Pancreas (tissue), 10 donors: ENCODE measurements around the gene RPRD1B. TPM values are rescaled to one million over a fixed set of nuclear protein-coding genes. Genes with fewer than 3 reads are reported as not detected.

Experiments used
- ATAC-seq, 4 donors: fragments of 200-7000 bp; cut with Tn5 transposase; one replicate each; pipeline versions ENCODE4 v1.8.0 to v1.9.1; 2020; ENCODE audit warnings: mild to moderate bottlenecking in 4 of 4, moderate library complexity in 4 of 4
- DNase-seq, 6 donors: peaks; one replicate each; pipeline ENCODE4 v3.0.0-alpha.2; 2020
- FAIRE-seq: peaks from 2 replicates; lab custom pipeline; 2012; peaks lifted over from hg19 to GRCh38; lab: Jason Lieb, UNC
- H3K27ac ChIP-seq, 4 donors: fragments of 200-600 bp; sonication (generic); 1 replicate in 3 of 4; 2 replicates in 1 of 4; pipeline versions ENCODE4 v1.5.0 to v1.8.0; 2020
- H3K27me3 ChIP-seq, 4 donors: fragments of 200-600 bp; one replicate each; pipeline ENCODE4 v1.8.0; 2021
- H3K36me3 ChIP-seq, 3 donors: fragments of 200-600 bp; sonication (generic) in 1 of 3; one replicate each; pipeline versions ENCODE4 v1.5.0 to v1.8.0; 2020 to 2021
- H3K4me1 ChIP-seq, 3 donors: fragments of 200-600 bp; one replicate each; pipeline ENCODE4 v1.8.0; 2021
- H3K4me3 ChIP-seq, 4 donors: fragments of 200-600 bp; sonication (generic) in 2 of 4; one replicate each; pipeline versions ENCODE4 v1.5.0 to v1.8.0; 2020 to 2021
- H3K9me3 ChIP-seq, 4 donors: fragments of 200-600 bp; one replicate each; pipeline ENCODE4 v1.8.0; 2021
- WGBS, 2 donors: extraction: QIAGEN DNeasy Blood & Tissue Kit; methylation state at CpG; one replicate each; pipeline ENCODE4 v1.1.7; 2013; 5-methylcytosine and 5-hydroxymethylcytosine counted together
- intact Hi-C, 3 donors: fragments of 100-400 bp; cut with DNase I; formaldehyde crosslinking; loops; one replicate each; pipeline versions ENCODE4 v1.11.1 to v1.14.2; 2022
- polyA plus RNA-seq, 2 donors: library from polyadenylated mRNA; stranded (reverse); fragments of 200-250 nt; gene quantifications; one replicate each; pipeline ENCODE4 v1.2.3, GENCODE V29; 2013
- total RNA-seq, 6 donors: library from RNA; stranded (reverse); fragmentation: NEBNext Ultra II Directional in 4 of 6; extraction: Animal tissue kit (Norgen Biotek cat#: 25700) in 4 of 6; gene quantifications; one replicate each; pipeline versions ENCODE4 v1.2.1 to v1.2.4, GENCODE V29; 2021 to 2023
- TF ChIP-seq, protein P1 (sequence below), 4 donors: fragments of 200-600 bp; sonication (generic) in 3 of 4; IDR thresholded peaks; one replicate each; pipeline versions ENCODE4 v1.5.0 to v1.8.0; 2021; ENCODE audit warnings: antibody characterized with exemption in 4 of 4
- donor health status: healthy with polysubstance abuse.
- donor health status: DM: no; HTN: no; CAD: no; lungs with moderate emphysema.
- donor health status: DM: no; HTN: no; CAD: no.
- donor health status: control.
- donor health status: control.
- donor health status: Bipolar disorder and iron deficiency.
- donor health status: DM: yes; HTN: yes; CAD: no.
- donor health status: DM: no; HTN: no; CAD: no.
- donor health status: DM: no; HTN: no; CAD: no.
- donor health status: DM: yes; HTN: yes; CAD: no.

The RPRD1B gene
- total and polyA plus RNA-seq, 8 donors, result 6.0 to 19.7 (median 12.0) TPM

DNA sequence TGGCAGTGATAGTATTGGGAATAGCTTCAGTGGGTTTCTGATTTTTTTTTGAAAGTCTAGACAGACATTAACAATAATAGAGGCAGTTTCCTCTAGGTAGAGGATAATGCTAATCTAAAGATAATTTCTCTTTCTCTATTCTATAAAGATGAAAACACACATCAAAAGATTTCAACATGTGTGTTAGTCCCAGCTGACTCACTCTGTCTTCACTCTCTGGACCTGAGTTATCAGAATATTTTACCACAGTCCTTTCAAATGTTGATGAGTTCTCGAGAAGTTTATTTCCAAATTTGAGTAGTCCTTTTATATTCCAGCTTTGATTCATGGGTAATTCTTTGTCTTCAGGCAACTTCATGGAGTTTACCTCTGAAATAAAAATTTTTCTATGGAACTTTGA, 17.1 kb downstream of the RPRD1B start:
- H3K4me3 ChIP-seq, result no peak overlapping the region
- no peaks in the 10 kb centered on the region for H3K4me1 ChIP-seq
- DNase-seq, result no peak
- no peak for ATAC-seq
- peaks cover 0 to 11% (median 7%) of the 10 kb centered on the region in 3 donors for H3K36me3 ChIP-seq
- WGBS, 2 donors, result 82 to 93% methylated on average over 1 of the region's 1 CpG
- H3K27ac ChIP-seq, result no peak overlapping the region
- intact Hi-C loops, result no loop called here
- FAIRE-seq, result no peak
- no peaks in the 10 kb centered on the region for H3K9me3 ChIP-seq
- TF ChIP-seq, protein P1, sequence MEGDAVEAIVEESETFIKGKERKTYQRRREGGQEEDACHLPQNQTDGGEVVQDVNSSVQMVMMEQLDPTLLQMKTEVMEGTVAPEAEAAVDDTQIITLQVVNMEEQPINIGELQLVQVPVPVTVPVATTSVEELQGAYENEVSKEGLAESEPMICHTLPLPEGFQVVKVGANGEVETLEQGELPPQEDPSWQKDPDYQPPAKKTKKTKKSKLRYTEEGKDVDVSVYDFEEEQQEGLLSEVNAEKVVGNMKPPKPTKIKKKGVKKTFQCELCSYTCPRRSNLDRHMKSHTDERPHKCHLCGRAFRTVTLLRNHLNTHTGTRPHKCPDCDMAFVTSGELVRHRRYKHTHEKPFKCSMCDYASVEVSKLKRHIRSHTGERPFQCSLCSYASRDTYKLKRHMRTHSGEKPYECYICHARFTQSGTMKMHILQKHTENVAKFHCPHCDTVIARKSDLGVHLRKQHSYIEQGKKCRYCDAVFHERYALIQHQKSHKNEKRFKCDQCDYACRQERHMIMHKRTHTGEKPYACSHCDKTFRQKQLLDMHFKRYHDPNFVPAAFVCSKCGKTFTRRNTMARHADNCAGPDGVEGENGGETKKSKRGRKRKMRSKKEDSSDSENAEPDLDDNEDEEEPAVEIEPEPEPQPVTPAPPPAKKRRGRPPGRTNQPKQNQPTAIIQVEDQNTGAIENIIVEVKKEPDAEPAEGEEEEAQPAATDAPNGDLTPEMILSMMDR (IDR thresholded peaks at IDR 0.05), result no peak
- no peaks in the 10 kb centered on the region for H3K27me3 ChIP-seq

DNA sequence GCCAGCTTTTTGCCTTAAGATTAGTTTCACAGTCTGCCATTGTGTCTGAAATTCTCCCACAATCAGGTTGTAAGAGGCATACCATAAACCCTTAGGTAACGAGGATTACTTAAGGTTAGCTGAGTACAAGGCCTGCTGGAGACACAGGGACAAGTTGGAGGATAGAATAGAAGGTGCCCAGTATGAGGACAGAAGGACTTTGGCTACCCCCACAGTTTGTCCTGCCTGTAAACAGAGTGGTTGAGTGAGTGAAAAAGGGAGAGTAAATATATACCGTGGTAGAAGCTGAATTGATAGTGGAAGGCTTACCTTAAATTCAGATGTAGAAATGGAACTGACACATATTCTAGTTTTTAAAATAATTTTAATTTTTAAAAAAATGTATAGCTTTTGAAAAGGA, 19.3 kb downstream of the RPRD1B start:
- H3K27ac ChIP-seq, result no peak overlapping the region
- DNase-seq, result no peak
- no peak for ATAC-seq
- TF ChIP-seq, protein P1 (IDR thresholded peaks at IDR 0.05), result no peak
- H3K4me1 ChIP-seq, result no peaks in the 10 kb centered on the region
- H3K9me3 ChIP-seq, result no peaks in the 10 kb centered on the region
- 69 to 70% methylated on average over 2 of the region's 2 CpGs for WGBS, 2 donors
- no peak for FAIRE-seq
- intact Hi-C loops, result no loop called here
- peaks cover 0 to 10% (median 7%) of the 10 kb centered on the region in 3 donors for H3K36me3 ChIP-seq
- H3K27me3 ChIP-seq, result no peaks in the 10 kb centered on the region
- H3K4me3 ChIP-seq, result no peak overlapping the region

DNA sequence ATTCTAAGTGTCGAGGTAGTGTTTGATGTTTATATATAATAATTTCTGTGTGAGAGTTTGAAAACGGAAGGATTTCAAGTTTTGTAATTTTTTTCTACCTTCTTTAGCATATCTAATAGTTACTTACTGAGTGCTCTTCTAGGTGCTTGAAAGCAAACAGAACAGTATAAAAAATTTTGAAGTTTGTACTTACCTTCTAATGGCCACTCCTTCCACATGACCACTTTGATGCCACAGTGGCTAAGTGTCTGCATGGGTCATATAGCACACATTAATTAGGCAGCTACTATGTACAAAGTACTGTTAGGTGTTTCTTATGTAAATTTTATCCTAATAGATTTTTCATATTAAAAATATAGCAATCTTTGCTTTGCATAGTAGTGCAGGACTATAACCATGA, 21.1 kb downstream of the RPRD1B start:
- H3K27me3 ChIP-seq, result no peaks in the 10 kb centered on the region
- ATAC-seq (no peak), FAIRE-seq (no peak), DNase-seq (no peak)
- WGBS, 2 donors, result 86 to 90% methylated on average over 2 of the region's 2 CpGs
- intact Hi-C loops, result loop anchor here in 2 of 3 donors (5.0 kb wide), 1 partner anchor 168 kb away; no protein-coding TSS in a partner anchor
- no peaks in the 10 kb centered on the region for H3K9me3 ChIP-seq
- H3K27ac ChIP-seq, result no peak overlapping the region
- no peak overlapping the region for H3K4me3 ChIP-seq
- peaks cover 0 to 7% (median 5%) of the 10 kb centered on the region in 3 donors for H3K36me3 ChIP-seq
- TF ChIP-seq, protein P1 (IDR thresholded peaks at IDR 0.05), result no peak
- H3K4me1 ChIP-seq, result no peaks in the 10 kb centered on the region

DNA sequence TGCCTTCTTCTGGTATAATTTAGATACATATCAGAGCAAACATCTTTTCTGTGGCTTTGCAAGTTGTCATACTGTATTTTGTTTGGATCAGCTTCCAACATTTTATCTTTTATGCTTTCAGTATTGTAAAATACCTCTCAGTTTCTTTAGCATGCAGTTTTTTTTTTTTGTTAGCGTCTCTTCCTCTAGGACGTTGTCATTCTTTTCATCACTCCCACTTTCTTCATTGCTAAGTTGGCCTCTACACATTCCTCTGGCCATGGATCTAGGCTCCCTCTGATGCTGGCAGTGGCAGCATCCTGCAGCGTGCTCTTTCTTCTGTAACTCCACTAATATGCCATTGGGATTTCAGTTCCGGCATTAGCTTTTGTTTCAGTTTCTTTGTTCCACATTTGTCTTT, 21.7 kb downstream of the RPRD1B start:
- Histone ChIP-seq H3K4me3 (no peak overlapping the region), H3K4me1 (peaks cover 0 to 4% (median 0%) of the 10 kb centered on the region in 3 donors), H3K27ac (no peak overlapping the region), H3K27me3 (no peaks in the 10 kb centered on the region), H3K9me3 (no peaks in the 10 kb centered on the region), H3K36me3 (peaks cover 0 to 12% (median 7%) of the 10 kb centered on the region in 3 donors)
- TF ChIP-seq, protein P1 (IDR thresholded peaks at IDR 0.05), result no peak
- 66 to 67% methylated on average over 4 of the region's 4 CpGs for WGBS, 2 donors
- ATAC-seq, result no peak
- no peak for FAIRE-seq
- intact Hi-C loops, result loop anchor here in 2 of 3 donors (5.0 kb wide), 1 partner anchor 167 kb away; no protein-coding TSS in a partner anchor
- DNase-seq, result no peak

DNA sequence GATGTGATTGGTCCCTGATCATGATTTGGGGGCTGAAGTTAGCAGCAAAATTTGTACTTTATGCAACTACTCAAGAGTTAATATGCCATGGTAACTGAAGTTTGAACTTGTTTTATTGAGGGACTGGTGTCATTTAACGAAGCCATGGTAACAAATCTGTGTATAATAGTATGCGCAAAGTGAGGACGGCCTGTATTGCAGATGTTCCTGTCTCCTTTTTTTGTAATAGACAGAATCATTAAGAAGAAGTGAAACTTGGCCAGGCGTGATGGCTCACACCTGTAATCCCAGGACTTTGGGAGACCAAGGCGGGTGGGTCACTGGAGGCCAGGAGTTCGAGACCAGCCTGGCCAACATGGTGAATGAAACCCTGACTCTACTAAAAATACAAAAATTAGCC, 22.3 kb downstream of the RPRD1B start:
- intact Hi-C loops, result loop anchor here in 2 of 3 donors (5.0 kb wide), 1 partner anchor 166 kb away; no protein-coding TSS in a partner anchor
- no peak for DNase-seq
- no peak for FAIRE-seq
- no peaks in the 10 kb centered on the region for H3K27me3 ChIP-seq
- peaks cover 0 to 15% (median 7%) of the 10 kb centered on the region in 3 donors for H3K36me3 ChIP-seq
- H3K27ac ChIP-seq, result no peak overlapping the region
- no peak for ATAC-seq
- WGBS, 2 donors, result 87 to 92% methylated on average over 6 of the region's 6 CpGs
- TF ChIP-seq, protein P1 (IDR thresholded peaks at IDR 0.05), result no peak
- peaks cover 0 to 8% (median 0%) of the 10 kb centered on the region in 3 donors for H3K4me1 ChIP-seq
- H3K9me3 ChIP-seq, result no peaks in the 10 kb centered on the region
- no peak overlapping the region for H3K4me3 ChIP-seq
